GM12801 (cell line): ENCODE data around the gene WDR7.

Experiments
- CTCF ChIP-seq: IDR thresholded peaks from one replicate; pipeline ENCODE4 v1.5.1; 2011; ENCODE audit warnings: control low read depth; ENCODE audit not compliant: insufficient read length; ENCODE audit errors: extremely low read depth

Gene WDR7

DNA sequence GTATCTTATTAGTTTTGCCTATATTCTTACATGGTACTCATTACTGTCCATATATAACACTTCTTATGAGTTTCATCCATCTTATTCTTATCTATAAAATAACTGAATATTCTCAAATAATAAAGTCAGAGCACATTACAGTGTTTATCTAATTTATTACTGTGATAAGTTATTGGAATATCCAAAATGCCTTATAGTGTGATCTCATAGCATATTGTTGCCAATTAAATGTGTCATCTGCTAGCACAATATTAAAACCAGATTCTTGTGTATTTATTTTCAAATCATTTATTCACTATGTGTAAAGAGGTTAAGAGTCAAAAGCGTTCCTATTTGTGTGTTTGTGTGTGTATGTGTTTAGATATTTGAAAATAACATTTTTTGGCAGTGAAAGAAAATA is 151.9 kb downstream of the WDR7 start:
- no peak for TF ChIP-seq CTCF

GRCh38 chr18:56804395-56804794 is 153.2 kb downstream of the WDR7 start:
- no peak for TF ChIP-seq CTCF

- TF ChIP-seq CTCF = no peak
Measured at GRCh38 chr18:56807901-56808300, 156.7 kb downstream of the WDR7 start.

- no peak for TF ChIP-seq CTCF
Measured at GRCh38 chr18:56812674-56813073, 161.5 kb downstream of the WDR7 start.

GRCh38 chr18:56815926-56816325 is 164.8 kb downstream of the WDR7 start:
- TF ChIP-seq CTCF = no peak

DNA sequence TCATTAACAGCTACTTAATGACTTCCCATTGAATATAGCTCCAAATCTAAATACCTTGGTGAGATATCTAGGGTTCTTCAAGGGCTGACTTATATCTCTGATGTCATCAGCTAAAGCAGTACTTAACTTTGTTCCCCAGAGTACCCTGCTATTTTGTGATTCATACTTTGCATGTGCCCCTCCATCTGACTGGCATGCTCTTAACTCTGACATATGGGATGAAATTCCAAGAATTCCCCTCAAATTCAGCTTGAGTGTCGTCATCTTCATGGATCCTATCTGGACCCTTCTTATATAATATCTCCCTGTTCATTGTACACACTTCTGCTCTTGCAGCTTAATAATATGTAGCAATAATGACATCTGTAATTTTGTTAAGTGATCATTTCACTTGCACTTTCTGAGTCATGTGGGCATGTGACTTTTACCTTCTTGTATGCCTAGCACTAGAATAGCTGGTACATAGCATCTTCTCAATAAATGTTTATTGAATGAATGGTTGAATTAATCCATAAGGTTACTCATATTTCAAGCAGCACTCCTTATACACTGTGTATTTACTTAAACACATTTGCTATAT is 172.9 kb downstream of the WDR7 start:
- no peak for TF ChIP-seq CTCF

DNA sequence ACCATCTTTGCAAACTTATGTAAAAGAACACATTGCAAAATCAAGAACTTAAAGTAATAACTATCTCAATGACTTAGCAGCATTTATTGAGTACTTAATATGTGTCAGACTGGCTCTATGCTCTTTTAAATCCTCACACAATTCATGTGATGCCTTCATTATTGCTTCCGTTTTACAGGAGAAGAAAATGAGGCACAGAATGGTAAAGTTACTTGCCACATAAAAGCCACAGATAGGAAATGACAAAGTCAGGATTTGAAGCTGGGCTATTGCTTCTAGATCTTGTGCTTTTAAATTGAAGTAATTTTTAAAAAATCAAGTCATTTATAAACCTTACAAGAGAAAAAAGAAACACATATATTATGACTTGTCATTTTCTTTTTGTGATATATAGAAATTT is 174.2 kb downstream of the WDR7 start:
- no peak for TF ChIP-seq CTCF
